ENCODE results near the gene KCNIP3.
A peak's percentile ranks its signal among the peaks of the same experiment; 100 is the strongest.

The KCNIP3 gene

DNA sequence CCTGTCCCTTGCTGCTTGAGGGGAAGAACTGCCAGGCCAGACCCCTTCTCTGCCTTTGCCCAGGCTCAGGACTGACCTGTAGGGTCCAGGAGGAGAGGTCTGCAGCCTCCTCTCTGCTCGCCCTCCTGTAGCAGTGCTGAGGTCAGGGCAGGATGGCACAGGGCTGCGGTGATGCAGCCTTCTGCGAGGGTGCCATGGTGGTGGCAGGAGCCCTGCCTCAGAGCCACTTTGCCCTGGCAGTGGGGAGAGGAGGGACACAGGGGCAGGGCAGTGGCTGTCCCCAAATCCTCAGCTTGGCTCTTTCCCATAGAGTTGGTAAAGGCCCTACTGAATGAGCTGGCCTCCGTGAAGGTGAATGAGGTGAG, 22.0 kb upstream of the KCNIP3 start:
- no peak for DNase-seq (ENCODE audit: low spot score)

DNA sequence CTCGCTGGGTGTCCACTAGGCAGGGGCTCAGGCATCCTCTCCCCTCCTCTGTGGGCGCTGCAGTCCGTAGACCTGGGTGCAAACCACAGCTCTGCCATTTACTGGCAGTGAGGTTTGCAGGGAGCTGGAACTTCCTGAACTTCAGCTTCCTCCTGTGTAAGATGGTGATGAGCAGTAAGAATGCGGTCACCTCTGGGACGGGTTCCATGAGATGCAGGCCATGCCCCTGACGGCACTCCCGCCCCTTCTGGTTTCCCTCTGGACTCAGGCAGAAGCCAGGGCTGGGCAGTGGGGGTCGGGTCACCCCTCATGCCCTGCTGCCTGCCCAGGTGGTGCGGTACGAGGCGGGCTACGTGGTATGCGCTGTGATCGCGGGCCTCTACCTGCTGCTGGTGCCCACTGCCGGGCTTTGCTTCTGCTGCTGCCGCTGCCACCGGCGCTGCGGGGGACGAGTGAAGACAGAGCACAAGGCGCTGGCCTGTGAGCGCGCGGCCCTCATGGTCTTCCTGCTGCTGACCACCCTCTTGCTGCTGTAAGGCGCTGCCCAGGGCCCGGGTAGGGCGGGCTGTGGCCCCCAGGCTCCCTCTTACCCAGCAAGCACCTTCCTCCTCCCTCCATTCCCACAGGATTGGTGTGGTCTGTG, 21.4 kb upstream of the KCNIP3 start:
- DNase-seq (ENCODE audit: low spot score), result no peak

DNA sequence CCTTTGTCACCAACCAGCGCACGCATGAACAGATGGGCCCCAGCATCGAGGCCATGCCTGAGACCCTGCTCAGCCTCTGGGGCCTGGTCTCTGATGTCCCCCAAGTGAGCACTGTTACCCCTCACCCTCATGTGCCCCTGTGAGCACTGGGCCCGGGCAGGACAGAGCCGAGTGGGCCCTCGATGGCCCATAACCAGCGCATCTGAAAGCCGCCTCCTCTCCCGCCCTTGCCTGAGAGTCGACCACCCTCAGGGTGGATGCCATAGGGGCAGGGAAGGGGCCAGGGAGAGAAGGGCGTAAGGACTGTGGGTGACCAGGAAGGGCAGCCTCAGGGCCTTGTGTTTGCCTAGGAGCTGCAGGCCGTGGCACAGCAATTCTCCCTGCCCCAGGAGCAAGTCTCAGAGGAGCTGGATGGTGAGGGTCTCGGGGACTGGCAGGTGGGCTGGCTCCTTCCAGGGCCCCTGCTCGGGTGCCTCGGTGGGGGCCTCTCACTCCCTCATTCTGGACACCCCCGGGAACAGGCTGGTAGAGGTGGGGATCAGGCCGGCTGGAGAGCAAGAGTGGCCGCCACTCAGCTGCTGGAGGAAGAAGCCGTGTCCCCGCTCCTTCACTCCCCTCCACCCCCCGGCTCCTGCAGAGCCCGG, 20.8 kb upstream of the KCNIP3 start:
- no peak for DNase-seq (ENCODE audit: low spot score)

DNA sequence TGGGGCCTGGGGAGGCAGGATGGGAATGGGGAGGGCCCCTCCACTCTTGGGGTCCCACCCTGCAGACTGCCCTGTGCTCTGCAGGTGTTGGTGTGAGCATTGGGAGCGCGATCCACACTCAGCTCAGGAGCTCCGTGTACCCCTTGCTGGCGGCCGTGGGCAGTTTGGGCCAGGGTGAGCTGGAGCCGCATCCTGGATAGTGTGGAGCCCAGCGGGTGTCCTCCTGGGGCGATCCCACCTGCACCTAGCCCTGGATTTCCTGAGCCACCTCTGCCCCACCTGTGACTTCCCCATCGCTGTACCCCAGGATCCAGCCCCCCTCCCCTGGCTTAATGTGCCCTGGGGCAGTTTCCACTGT, 20.3 kb upstream of the KCNIP3 start:
- no peak for DNase-seq (ENCODE audit: low spot score)

DNA sequence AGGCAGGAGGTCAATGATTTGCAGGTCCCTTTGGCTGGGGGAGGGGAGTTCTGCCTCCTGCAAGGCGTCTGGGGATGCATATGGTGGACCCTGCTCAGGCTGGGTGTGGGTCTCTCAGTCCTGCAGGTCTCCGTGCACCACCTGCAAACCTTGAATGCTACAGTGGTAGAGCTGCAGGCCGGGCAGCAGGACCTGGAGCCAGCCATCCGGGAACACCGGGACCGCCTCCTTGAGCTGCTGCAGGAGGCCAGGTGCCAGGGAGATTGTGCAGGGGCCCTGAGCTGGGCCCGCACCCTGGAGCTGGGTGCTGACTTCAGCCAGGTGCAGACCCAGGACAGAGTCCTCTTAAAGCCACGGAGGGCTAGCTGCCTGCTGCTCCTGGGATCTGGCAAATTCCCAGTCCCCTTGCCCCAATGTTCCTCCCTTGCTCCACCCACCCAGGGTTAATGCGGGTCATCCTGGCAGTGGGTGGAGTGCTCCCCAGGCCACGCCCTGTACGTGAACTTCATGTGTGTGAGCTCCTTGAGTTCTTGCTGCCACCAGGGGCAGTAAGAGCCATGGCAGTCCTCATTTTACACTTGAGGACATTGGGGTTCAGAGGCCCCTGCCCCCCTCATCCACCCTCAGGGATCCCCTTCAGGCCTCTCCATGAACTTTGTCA, 19.8 kb upstream of the KCNIP3 start:
- DNase-seq (ENCODE audit: low spot score), result no peak

DNA sequence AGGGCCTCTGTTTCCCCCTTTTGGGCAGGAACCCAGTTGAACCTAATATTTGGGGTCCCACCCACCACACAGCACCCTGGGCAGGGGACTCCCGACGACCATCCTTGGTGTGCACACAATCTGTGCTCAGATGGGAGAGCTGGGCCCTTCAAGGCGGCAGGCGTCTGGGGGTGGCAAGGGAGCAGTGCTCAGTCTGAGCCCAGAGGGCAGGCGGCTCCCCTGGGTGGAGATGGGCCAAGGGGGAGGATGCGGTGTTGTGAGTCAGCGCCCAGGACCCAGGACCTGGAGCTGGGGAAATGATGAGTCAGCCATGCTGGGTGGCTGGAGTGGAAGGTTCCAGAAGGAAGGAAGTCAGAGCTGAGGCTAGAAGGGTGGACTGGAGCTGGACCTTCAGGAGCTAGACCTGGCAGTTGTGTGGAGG, 19.1 kb upstream of the KCNIP3 start:
- no peak for DNase-seq (ENCODE audit: low spot score)

DNA sequence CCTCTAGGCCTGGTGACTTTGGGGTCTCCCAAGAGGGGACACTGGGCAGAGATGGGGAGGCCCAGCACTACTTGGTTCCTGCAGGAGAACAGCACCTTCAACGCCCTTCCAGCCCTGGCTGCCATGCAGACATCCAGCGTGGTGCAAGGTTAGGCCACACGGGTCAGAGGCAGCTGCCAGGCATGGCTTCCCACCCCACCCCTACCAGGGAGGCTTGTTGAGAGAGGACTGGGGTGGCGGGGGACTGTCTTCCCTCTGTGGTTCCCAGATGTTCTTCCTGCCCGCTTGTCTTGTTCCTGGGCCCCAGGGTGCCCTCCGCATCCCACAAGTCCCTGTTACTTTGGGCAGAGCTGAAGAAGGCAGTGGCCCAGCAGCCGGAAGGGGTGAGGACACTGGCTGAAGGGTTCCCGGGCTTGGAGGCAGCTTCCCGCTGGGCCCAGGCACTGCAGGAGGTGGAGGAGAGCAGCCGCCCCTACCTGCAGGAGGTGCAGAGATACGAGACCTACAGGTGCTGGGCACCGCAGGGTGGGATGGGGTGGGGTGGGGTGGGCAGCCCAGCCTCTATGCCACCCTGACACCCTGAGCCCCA, 18.4 kb upstream of the KCNIP3 start:
- no peak for DNase-seq (ENCODE audit: low spot score)

DNA sequence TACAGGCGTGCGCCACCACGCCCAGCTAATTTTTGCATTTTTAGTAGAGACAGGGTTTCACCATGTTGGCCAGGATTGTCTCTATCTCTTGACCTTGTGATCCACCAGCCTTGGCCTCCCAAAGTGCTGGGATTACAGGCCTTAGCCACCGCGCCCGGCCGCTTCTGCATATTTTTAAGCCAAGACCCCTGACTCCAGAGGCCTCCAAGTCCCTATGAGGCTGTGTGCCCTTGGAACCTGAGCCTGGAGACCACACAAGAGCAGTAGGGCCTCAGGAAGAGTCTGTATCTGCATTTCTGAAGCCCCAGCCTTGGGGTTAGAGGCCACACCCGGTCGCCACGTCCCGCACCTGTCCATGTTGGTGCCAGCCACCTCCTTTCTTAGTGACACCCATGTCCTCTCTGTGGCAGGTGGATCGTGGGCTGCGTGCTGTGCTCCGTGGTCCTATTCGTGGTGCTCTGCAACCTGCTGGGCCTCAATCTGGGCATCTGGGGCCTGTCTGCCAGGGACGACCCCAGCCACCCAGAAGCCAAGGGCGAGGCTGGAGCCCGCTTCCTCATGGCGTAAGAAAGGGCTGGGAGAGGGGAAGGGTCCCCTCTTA, 17.6 kb upstream of the KCNIP3 start:
- DNase-seq (ENCODE audit: low spot score), result no peak

DNA sequence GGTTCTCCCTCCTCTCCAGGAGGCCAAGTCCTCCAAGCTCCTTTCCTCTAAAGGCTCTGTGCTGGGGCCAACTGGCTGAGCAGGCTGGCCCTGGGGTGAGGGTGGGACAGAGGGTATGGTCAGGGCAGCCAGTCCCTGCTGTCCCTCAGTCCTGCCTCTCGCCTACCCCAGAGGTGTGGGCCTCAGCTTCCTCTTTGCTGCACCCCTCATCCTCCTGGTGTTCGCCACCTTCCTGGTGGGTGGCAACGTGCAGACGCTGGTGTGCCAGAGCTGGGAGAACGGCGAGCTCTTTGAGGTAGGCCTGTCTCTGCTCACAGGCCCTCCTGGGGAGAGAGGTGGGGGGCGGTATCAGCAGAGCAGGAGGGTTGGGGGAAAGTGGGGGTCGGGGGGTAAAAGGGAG, 16.1 kb upstream of the KCNIP3 start:
- DNase-seq (ENCODE audit: low spot score), result no peak

DNA sequence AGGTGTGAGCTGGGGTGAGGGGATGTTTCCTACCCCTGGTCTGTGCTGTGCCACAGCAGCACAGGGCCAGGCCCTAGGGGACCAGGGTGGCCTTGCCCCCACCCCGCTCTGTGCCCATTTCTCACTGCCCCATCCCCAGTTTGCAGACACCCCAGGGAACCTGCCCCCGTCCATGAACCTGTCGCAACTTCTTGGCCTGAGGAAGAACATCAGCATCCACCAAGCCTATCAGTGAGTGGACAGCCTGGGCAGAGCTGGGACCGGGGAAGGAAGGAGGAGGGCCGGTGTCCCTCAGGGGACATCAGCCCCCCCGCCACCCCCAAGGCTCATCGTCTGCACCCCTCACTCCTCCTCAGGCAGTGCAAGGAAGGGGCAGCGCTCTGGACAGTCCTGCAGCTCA, 15.4 kb upstream of the KCNIP3 start:
- no peak for DNase-seq (ENCODE audit: low spot score)

DNA sequence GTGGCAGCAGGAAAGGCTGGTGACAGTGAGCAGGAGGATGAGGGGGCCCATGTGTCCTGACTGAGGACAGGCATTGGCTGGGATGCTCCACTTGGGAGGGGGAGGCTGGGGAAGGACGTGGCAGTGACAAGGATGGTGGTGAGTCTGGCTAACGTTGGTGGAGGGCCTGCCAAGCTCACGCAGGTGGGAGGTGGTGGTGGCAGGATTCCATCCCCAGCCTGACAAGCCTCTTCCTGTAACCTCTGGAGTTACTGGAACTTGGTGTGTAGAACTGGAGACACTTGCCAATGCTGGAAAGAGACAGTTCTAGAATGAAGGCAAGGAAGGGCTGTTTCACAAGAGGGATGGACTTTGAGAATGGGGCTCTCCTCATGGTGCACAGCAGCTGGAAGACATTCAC, 14.7 kb upstream of the KCNIP3 start:
- no peak for DNase-seq (ENCODE audit: low spot score)

DNA sequence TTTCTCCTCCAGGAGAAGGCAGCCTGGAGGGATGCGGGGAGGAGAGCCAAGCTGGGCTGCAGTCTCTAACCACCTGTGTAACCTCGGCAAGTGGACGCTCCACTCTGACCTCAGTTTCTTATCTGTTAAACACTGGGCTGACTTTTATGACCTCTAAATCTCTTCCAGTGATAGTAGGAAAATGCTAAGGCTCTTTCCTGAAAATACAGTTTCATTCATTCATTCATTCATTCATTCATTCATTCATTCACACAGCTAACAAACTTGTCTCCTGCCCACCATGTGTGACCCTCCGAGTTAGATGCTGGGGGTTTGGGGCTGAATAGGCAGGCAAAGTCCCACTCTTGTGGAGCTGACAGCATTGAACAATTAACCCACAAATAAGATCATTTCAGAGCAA, 13.6 kb upstream of the KCNIP3 start:
- no peak for DNase-seq (ENCODE audit: low spot score)

DNA sequence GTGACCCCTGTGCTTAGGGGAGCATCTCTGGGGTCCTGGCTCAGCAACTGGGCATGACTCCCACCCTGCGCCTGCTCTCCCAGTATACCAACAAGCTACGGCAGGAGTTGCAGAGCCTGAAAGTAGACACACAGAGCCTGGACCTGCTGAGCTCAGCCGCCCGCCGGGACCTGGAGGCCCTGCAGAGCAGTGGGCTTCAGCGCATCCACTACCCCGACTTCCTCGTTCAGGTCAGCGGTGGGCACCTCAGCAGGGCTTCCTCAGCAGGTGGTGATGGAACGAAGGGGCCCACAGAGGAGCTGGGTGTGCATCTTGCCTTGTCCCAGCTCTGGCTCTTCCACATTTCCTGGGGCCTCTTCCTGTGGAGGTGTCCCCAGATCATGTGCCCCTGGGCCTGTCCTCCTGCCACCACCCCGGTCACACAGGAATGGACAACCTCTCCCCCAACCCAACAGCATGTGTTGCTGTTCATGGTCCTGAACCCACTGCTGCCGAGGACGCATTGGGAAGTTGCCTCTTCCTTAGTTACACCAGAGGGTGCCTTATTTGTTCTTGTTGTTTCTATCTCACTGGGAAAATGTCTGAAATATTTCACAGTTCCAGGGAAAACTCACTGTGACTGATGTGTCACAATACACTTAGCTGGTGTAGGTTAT, 12.1 kb upstream of the KCNIP3 start:
- DNase-seq (ENCODE audit: low spot score), result no peak

DNA sequence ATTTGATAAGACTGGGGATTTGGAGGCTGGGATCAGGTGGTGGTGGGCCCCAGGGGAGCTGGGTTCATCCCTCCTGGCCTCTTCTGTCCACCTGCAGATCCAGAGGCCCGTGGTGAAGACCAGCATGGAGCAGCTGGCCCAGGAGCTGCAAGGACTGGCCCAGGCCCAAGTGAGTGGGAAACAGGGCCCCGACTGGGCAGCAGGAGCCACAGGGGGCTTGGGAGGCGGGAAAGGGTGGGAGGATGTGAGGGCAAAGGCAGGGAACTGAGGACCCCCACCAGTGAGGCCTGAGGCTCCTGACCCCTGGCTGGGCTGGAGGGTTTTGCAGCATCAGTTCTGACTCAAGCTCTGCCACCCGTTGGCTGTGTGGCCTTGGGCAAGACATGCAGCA, 11.6 kb upstream of the KCNIP3 start:
- DNase-seq (ENCODE audit: low spot score), result no peak

DNA sequence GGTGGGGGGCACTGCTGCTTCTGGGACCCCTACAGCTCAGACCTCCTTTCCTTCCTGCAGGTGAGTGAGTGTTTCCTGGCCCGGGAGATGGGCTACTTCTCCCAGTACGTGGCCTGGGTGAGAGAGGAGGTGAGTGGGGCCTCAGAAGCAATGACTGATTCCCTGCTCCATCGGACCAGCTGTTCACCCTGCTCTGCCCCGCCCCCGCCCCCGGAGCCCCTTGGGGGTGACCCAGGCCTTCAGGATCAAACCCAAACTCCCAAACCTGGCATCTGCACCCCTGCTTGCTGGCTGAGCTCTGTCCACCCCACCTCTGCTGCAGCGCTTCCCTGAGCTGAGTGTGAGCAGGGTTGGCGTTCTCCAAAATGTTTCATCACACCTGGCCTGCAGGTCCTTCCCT, 9.8 kb upstream of the KCNIP3 start:
- no peak for DNase-seq (ENCODE audit: low spot score)

DNA sequence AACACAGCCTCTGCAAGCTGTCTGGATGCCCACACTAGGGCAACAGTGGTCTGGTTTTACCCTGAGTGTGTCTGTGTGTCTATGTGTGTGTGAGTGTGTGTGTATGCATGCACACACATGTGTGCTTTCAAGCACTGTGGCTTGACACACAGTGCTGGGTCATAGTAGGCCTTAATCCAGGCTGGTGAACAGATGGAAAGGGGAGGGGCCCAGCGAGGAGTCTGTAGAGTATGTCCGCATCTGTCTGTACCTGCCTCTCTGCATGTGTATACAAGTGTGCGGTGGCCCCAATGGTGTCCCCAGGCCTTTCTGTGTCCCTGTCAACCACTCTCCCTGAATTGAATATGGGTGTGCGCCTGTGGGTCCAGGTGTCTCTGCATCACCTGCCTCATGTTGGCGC, 9.3 kb upstream of the KCNIP3 start:
- no peak for DNase-seq (ENCODE audit: low spot score)

DNA sequence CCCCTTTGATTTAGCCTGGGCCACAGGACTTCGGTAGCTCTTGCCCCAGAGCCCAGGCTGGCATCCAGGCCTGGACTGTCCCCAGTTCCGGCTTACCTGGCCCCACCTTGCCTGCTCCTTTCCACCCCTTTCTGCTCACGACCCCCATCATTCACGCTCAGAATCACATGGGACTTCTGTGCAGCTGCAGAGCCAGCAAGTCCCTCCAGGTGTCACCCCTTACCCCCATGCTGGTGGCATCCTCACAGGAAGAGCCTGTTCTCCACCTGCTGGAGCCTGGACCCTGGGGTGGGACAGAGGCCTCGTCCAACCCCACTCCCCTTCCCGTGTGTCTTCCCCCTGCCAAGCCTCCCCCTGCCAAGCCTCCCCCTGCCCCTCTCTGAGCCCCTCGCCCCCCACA, 7.9 kb upstream of the KCNIP3 start:
- no peak for DNase-seq (ENCODE audit: low spot score)

DNA sequence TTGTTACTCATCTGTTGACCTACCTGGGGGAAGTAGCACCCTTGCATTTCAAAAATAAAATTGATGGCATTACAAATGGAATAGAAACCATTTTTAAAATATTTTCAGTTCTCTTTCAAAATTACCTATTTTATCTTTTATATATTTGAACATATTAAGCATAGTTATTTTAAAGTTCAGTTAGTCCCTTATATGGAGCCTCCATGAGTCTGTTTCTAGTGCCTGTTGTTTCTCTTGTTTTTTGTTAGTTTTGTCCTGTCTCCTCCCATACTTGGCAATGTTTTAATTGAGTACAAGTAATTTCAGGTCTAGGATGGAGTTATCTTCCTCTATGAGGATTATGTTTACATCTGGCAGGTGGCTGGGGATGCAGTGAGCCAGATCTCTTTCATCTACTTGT, 5.9 kb upstream of the KCNIP3 start:
- DNase-seq (ENCODE audit: low spot score), result no peak

DNA sequence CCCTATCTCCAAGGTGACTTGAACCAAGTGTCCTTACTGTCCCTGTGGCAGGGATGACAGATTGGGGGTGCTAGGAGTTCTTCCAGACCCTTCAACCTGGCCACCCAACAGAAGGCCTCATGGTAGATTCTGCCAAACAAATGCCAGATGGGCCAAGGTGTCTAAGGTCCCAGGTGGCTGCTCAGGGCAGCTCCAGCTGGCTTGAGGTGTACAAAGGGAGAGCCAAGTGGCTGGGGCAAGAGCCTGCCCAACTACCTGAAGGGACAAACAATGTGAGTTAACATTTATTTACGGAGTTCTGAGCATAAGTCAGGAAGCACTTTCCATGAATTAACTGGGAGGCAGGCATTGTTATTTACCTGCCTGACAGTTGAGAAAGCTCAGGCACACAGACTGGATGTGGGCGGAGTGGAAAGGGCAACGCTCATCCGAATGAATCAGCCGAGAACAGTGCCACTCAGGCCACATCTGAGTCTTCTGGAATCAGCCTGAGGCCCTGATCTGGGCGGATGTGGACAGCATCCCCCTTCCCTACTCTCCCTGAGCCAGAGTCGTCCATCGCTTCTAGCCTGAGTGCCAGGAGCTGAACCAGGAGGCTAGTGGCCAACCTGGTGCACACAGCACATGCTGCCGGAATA, 4.4 kb upstream of the KCNIP3 start:
- peak; percentile 43 for DNase-seq (ENCODE audit: low spot score)

DNA sequence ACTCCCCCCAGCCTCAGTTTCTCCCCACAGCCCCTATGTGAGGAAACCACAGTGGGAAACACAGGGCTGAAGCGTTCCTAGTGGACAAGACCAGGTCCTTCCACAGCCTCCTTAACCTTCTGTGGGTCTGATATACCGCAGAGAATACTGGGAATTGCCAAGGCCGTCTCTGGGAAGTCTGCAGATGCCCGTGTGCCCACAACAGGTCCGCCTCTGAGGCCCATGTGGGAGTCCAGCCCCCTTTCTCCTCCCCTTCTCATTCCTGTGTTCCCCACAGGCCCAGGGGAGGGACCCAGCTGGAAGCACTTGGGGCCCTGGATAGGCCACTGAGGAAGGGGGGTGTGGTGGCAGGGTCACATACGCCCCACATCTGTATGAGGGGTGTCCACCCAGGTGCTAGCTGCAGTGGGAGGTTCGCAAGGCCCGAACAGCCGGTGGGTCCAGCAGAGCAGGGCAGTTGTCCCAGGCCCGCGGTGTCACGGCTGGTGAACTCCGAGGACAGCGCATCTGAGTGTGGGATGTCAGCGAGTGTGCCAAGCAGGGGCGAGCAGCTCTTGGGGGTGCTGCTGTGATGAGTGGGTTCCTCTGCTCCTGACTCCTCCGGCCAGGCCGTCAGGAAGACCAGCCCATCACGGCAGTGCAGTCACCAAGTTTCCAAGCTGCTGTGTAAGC, 2.4 kb upstream of the KCNIP3 start:
- no peak for DNase-seq (ENCODE audit: low spot score)

DNA sequence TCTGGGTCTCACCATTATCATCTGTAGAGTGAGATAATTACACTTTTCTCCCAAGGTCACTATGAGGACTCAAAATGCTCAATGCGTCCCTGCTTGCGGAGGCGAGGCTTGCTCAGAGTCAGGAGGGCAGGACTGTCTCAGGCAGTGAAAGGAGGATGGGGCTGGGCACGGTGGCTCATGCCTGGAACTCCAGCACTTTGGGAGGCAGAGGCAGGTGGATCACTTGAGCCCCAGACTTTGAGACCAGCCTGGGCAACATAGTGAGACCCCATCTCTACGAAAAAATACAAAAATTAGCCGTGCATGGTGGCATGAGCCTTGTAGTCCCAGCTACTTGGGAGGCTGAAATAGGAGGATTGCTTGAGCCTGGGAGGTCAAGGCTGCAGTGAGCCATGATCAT, 1.8 kb upstream of the KCNIP3 start:
- no peak for DNase-seq (ENCODE audit: low spot score)

DNA sequence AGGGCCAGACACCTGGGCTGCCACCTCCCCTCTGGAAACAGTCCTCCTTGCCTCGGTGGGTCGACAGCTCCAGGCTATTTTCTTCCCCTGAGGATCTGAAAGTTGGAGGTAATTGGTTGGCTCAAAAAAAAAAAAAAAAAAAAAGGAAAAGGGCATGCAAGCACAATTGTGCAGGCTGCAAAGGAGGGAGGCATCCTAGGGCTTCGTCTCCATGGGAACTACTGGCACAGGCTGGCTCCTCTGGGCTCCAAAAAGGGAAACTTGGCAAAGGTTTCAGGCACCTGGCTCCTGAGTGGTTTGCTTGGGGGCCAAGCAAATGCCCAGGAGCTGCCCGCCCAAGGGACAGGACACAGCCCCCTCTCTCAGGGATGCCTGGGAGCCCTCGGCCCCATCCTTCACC, 1.1 kb upstream of the KCNIP3 start:
- peak; percentile 66 for DNase-seq (ENCODE audit: low spot score)
